GM19463 (cell line): ENCODE measurements around the gene VMAC.
A peak's percentile ranks its signal among the peaks of the same experiment; 100 is the strongest.
"Not testable (repeated sequence)": the region's sequence is repeated elsewhere in the genome, so short reads cannot be mapped to it uniquely, and the experiment has no call there.

Source experiments
- ATAC-seq: cut with Tn5 transposase; IDR thresholded peaks from one replicate; pipeline ENCODE4 v1.9.1; 2021; ENCODE audit warnings: mild to moderate bottlenecking, moderate library complexity; ENCODE audit not compliant: unreplicated experiment

Gene VMAC

GRCh38 chr19:5904352-5905113 lies at the start of gene VMAC:
Gene VMAC, plus strand, starts transcription at chr19:5904872. Its CDS starts 19 bp downstream, at chr19:5904891.
- peak; percentile 78 for ATAC-seq

- ATAC-seq = not testable (repeated sequence)
These were observed 49.5 kb upstream of the VMAC start for GRCh38 chr19:5855151-5855550.

- ATAC-seq = no peak
These were observed 47.2 kb upstream of the VMAC start for GRCh38 chr19:5857203-5858081.

- ATAC-seq = no peak
These were observed 41.5 kb upstream of the VMAC start for GRCh38 chr19:5863030-5863665.

GRCh38 chr19:5864013-5864720 lies 40.5 kb upstream of the VMAC start:
- no peak for ATAC-seq

GRCh38 chr19:5864725-5865486 lies 39.8 kb upstream of the VMAC start:
- no peak for ATAC-seq

GRCh38 chr19:5865772-5866171 lies 38.9 kb upstream of the VMAC start:
- ATAC-seq = no peak

- ATAC-seq = no peak
These were observed 37.2 kb upstream of the VMAC start for GRCh38 chr19:5867201-5868136.

- ATAC-seq = no peak
These were observed 33.7 kb upstream of the VMAC start for GRCh38 chr19:5870986-5871394.

GRCh38 chr19:5873617-5874199 lies 31.0 kb upstream of the VMAC start:
- no peak for ATAC-seq

GRCh38 chr19:5874496-5874895 lies 30.2 kb upstream of the VMAC start:
- ATAC-seq = not testable (repeated sequence)

GRCh38 chr19:5877427-5877826 lies 27.2 kb upstream of the VMAC start:
- ATAC-seq = no peak

GRCh38 chr19:5877882-5878281 lies 26.8 kb upstream of the VMAC start:
- ATAC-seq = no peak

- ATAC-seq = no peak
These were observed 24.5 kb upstream of the VMAC start for GRCh38 chr19:5880196-5880595.

GRCh38 chr19:5880604-5881078 lies 24.0 kb upstream of the VMAC start:
- ATAC-seq = no peak

- ATAC-seq = no peak
These were observed 23.0 kb upstream of the VMAC start for GRCh38 chr19:5881543-5882299.

- no peak for ATAC-seq
These were observed 22.2 kb upstream of the VMAC start for GRCh38 chr19:5882421-5882968.
